Measurements from ENCODE around the gene CDKAL1. TPM values are rescaled to one million over a fixed set of nuclear protein-coding genes. Genes with fewer than 3 reads are reported as not detected.

CDKAL1 gene
- total and polyA plus RNA-seq, 9 of the 15 experiments (the other 6 are each of a cell fraction or from before 2014, with no cell fraction given), result 11.2 to 36.3 (median 20.1) TPM

GRCh38 chr6:20835315-20836010, 301.2 kb downstream of the CDKAL1 start:
- peak in 1 of 4 experiments; percentile 45 for DNase-seq (ENCODE audit: extremely low read depth in 1 of 4, low spot score in 3 of 4)
- Histone ChIP-seq H3K27ac (ENCODE audit: extremely low read depth, low read depth, low read length) (no peak overlapping the region), H3K4me1 (replicated peaks in 1 of 2; ENCODE audit: control insufficient read depth in 2 of 2, insufficient read depth in 2 of 2, low read length in 2 of 2) (no peaks in the 10 kb centered on the region; a peak in 1 of 5 replicates), H3K27me3 (ENCODE audit: control insufficient read depth in 2 of 2, insufficient read depth in 2 of 2, low read length in 2 of 2) (no peaks in the 10 kb centered on the region), H3K4me3 (no peak overlapping the region), H2AFZ (ENCODE audit: low read depth, low read length) (no peak overlapping the region), H4K20me1 (replicated peaks; ENCODE audit: control insufficient read depth, insufficient read depth, low read length) (no peaks in the 10 kb centered on the region), H3K79me2 (ENCODE audit: control insufficient read depth, insufficient read depth, low read length) (no peaks in the 10 kb centered on the region), H3K9me1 (ENCODE audit: control insufficient read depth, insufficient read depth, low read length) (no peaks in the 10 kb centered on the region), H3K36me3 (ENCODE audit: control insufficient read depth, insufficient read depth, low read length) (no peaks in the 10 kb centered on the region), H3K9me3 (replicated peaks; ENCODE audit: control insufficient read depth, insufficient read depth, low read depth, low read length) (no peaks in the 10 kb centered on the region), H3K4me2 (ENCODE audit: insufficient read depth, low read length) (no peak overlapping the region), H3K9ac (ENCODE audit: insufficient read depth in 1 of 2, low read depth in 2 of 2, low read length in 2 of 2) (no peak overlapping the region)
- intact Hi-C loops (cut with micrococcal nuclease), result no loop called here
- ChIA-PET POLR2A (interaction anchor here (0.8 kb wide), 1 partner anchor 8 kb away, joined by 3 read pairs; no protein-coding TSS in a partner anchor), CTCF (ENCODE audit: low intra/inter-chr PET ratio) (interaction anchor here (0.5 kb wide), 1 partner anchor 1101 kb away, joined by 3 read pairs; no protein-coding TSS in a partner anchor)
- ATAC-seq, result peak; percentile 53; the same call in 2 of the 3 replicates
- no TSS peak for BruUV-seq (replicated peaks)
- in situ Hi-C loops (cut with MboI), result no loop called here
- FAIRE-seq, result peak; percentile 32
- 26% methylated on average over 6 of the region's 6 CpGs for WGBS (ENCODE audit: insufficient coverage, low coverage, missing lambda C conversion rate)
- no peak for TF ChIP-seq RFX1 (IDR thresholded peaks at IDR 0.05)
- 0 out of 2 replicates have a peak, but pooled peaks have one; percentile 13 for TF ChIP-seq NFIC (IDR thresholded peaks at IDR 0.05)
- 0 out of 2 replicates have a peak, but pooled peaks have one; percentile 26 for TF ChIP-seq JUN (IDR thresholded peaks at IDR 0.05; ENCODE audit: borderline replicate concordance, low read depth, low read length)
- TF ChIP-seq JUN (CRISPR knock-in tag; IDR thresholded peaks at IDR 0.05; ENCODE audit: borderline replicate concordance), result no peak
- no peak for TF ChIP-seq HMGXB4 (CRISPR knock-in tag; IDR thresholded peaks at IDR 0.05)
- TF ChIP-seq HDAC1 (IDR thresholded peaks at IDR 0.05), result 0 out of 4 replicates have a peak, but pooled peaks of 1 of the 2 experiments have one; percentile 42
- no peak for TF ChIP-seq TBL1XR1 (IDR thresholded peaks at IDR 0.05; ENCODE audit: low read length in 2 of 2)
- TF ChIP-seq MECOM (CRISPR knock-in tag; IDR thresholded peaks at IDR 0.05), result peak; percentile 71
- no peak for TF ChIP-seq PML (IDR thresholded peaks at IDR 0.05; ENCODE audit: low read length)
- TF ChIP-seq HDGF (IDR thresholded peaks at IDR 0.05), result no peak
- TF ChIP-seq HMG20B (CRISPR knock-in tag; IDR thresholded peaks at IDR 0.05), result no peak
- TF ChIP-seq, protein P1, sequence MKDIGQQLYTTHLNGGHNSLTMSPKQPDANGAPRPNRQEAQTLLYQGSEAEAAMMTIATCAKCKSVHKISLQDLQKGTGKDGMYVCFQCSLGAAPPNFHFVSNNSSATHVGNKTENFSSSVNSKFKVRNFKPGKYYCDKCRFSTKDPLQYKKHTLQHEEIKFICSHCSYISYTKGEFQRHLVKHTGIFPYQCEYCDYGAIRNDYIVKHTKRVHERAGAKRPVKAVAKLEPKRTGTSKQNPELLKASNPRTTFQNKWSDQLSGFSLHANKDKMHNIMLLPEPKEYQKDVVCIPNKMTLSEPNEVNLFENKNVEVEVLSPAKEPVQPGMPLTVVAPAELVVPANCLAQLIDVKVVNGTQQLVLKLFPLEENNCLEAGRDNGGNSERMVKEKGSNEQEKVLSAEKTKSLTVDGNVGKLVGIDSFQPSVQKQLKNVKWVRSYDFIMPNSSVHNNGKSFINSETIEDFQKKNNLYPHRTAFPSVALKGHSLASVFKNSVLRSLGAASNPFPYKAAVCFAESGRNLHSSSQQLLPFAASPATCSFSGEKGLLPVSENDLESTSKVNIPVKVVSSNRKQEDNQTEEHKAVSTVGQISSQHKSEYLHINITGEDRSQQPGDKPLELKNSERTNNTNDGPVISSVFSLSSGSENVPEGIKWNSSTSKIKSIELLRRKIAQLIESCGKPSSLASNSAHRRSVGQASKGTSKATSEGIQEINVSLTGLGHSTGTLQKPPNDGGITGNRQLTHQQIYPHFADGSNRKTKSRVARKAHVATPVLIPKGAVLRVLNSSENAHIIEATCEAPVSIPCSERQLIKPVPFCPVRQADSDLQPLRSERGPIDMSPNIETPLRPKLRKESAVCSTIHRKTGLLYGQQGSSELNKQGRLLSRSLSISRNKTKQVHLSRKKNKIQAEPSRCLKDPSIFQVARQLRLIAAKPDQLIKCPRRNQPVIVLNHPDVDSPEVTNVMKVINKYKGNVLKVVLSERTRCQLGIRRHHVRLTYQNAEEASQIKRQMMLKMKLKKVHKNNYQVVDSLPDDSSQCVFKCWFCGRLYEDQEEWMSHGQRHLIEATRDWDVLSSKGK (CRISPR knock-in tag; IDR thresholded peaks at IDR 0.05), result no peak
- TF ChIP-seq ATF3 (IDR thresholded peaks at IDR 0.05), result peak; percentile 61
- no peak for TF ChIP-seq ATF3 (CRISPR knock-in tag; conservative IDR thresholded peaks at IDR 0.05)
- TF ChIP-seq TFAP4 (CRISPR knock-in tag; IDR thresholded peaks at IDR 0.05; ENCODE audit: borderline replicate concordance), result peak; percentile 50; the same call in 1 of the 2 replicates
- peak; percentile 52; the same call in 1 of the 2 replicates for TF ChIP-seq FOSL1 (tag; conservative IDR thresholded peaks at IDR 0.05)

Measured in K562 (cell line).